Measurements from ENCODE around the gene SELPLG.

- TF ChIP-seq CTCF (IDR thresholded peaks at IDR 0.05) (no peak), POLR2AphosphoS5 (IDR thresholded peaks at IDR 0.05) (no peak), POLR2A (IDR thresholded peaks at IDR 0.05) (no peak), EP300 (IDR thresholded peaks at IDR 0.05) (no peak)
Observed at GRCh38 chr12:108610336-108610815, 23.3 kb downstream of the SELPLG start.

Measured in stomach (tissue), 4 donors.